Fibroblast of skin of right quadriceps (primary cell): Measurements from ENCODE around the gene ERBB4.

Experiments
- DNase-seq: peaks from one replicate; pipeline ENCODE4 v3.0.0-alpha.2; 2013

ERBB4 gene

DNA sequence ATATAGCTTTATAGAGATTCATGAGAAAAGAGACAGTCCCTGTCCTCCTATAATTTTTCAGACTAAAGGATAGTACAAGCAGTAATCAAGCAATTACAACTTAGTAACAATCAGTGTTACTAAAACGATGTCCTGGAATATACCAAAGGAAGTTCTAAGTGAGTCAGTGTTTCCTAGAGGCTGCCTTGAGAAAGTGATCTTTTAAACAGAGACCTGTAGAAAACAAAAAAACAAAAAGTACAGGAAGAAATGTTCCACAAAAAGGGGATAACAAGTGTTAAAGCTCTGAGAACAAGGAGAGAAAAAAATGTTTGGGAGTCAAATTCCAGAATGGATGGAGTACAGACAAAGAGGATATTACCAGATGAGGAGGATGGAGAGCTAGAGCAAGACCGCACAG lies 556.4 kb downstream of the ERBB4 start:
- no peak for DNase-seq

DNA sequence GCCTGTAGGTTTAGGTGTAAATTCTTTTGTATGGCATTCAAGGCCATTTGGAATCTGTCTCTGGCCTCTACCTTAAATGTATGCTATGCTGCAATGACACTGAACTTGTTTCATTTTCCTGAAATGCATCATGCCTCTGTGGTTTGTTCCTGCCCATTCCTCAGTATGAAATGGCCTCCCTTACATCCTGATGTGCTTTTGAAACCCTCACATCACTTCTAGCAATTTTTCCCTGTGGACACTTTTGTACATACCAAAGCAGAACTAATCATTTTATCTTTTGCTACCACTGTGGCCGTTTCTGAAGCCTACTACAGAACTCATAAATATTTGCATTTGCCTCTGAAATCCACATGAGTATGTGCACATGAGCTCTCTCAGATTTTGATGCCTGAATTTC lies 557.2 kb downstream of the ERBB4 start:
- DNase-seq = no peak

DNA sequence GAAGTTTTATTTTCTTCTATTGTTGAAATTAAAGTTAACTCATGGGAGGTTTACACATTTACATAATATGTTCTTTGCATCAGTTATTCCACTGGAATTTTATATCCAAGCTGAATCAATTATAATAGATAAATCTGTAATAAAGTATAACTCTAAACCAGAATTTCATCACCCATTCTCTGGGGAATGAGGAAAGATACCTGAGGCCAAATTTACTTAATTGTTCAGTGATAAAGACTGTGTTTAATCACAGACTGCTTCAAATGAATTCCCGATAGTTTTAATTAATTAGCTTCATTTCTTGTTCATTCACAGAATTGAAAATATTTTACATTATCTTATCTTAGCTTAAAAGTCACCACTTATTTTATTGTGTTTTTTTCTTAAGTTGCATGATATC lies 562.5 kb downstream of the ERBB4 start:
- DNase-seq = no peak

DNA sequence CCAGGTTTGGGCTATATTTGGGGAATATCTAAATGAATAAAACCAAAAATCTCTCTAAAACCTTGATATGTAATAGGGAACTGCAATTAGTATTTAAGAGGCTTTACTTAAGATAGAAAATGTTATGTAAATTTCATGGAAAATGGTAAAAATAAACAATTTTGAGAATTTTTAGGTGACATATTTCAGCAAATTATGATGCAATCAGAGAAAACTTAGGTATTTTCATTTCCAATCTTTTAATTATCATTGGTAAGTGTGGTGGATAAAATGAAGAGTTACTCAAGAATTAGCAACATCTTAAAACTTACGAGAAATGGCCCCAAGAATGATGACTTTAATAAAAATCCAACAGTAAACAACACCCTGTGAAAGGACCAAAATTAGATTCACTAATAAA lies 571.4 kb downstream of the ERBB4 start:
- DNase-seq = no peak

DNA sequence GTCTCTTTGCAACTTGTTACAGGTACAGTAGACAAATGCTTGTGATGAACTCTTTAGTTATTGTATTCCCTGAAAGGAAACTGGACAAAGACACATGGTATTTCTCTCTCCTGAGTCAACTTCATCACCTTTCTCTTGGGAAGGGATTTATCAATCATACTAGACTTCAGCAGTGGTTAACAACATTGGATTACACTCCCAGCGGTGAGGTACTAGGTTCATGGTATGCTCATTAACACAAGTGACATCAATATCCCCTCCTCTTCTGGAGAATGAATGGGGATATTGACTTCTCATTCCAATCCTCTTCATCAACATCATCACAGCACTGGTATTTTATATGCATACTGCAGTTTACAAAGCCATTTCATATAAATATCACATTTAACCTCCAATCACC lies 574.6 kb downstream of the ERBB4 start:
- no peak for DNase-seq

DNA sequence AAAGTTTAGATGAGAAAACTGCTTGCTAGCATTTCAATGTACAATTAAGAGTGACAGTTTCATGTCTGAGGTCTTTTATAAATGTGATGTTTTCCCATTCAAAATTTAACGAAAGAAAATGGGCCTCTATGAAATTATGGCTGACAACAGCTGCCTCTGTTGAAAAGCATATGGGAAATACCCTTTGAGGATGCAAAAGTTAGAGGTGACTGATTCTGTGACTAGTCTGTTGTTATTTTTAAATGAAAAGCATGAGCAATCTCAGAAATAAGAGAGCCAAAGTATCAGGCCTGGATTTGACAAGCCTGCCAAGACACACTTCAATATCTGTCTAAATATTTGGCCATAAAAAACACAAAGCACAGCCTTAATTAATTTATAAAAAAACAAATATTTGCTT lies 580.8 kb downstream of the ERBB4 start:
- no peak for DNase-seq

DNA sequence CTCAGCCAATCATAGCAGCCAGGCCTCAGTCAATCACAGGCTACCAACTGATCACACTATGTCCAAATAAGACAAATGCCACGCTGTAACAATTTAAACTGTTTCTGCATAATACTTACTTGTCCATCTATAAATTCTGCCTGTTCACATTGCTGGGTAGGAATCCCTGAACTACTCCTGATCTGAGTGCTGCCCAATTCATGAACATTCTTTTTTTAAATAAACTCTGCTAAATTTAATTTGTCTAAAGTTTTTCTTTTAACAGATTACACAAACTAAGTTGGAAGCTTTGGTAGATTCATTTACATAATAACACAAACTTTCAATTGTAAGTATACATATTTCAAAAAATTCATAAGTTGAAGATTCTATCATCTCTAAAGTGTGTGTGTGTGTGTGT lies 583.0 kb downstream of the ERBB4 start:
- DNase-seq = no peak

DNA sequence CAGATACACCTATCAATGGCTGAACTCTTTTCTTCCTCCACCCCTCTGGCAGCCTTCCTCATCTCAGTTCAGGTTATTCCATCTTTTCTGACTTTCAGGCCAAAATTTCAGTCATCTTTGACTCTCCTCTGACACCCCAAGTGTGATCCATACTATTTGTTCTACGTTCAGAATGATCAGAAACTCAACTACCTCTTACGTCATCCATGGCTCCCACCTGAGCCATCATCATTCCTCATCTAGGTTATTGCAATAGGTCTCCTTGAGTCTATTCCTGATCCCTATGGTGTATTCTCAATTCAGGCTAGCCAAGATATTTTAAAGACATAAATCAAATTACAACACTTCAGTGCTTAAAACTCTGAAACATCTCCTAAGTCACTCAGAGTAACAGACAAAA lies 589.7 kb downstream of the ERBB4 start:
- DNase-seq = no peak

DNA sequence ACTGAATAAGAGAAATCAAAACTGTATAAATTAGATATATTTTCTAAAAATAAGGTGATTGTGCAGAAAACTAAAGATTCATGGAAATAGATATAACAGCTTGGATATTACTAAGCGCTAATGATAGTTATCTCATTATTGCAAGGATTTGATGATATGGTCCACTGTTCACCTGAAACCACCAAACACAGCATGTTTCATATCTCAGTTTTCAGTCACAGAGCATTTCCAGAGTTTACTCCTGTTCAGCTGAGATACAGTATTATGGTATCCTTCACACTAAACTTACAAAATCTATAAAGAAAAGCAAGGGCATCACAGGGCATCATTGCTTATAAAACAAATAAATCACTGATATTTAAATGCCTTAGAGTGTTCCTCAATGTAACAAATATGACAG lies 591.6 kb downstream of the ERBB4 start:
- no peak for DNase-seq

DNA sequence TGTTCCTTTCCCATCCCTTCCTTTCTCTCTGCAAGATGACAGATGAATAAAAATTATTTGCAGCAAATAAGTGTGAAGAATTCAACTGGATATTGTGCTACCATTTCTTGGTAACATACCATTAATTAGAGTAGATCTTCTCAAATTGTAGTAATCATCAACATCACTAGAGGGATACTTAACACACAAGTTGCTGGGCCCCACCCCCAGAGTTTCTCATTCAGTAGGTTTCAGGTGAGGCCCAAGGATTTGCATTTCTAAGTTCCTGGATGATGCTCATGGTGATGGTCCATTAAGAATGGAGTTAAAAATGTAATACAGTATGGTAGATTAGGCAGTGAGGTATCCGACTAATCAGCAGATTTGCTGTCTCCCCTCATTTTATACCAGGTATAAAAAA lies 594.0 kb downstream of the ERBB4 start:
- no peak for DNase-seq

DNA sequence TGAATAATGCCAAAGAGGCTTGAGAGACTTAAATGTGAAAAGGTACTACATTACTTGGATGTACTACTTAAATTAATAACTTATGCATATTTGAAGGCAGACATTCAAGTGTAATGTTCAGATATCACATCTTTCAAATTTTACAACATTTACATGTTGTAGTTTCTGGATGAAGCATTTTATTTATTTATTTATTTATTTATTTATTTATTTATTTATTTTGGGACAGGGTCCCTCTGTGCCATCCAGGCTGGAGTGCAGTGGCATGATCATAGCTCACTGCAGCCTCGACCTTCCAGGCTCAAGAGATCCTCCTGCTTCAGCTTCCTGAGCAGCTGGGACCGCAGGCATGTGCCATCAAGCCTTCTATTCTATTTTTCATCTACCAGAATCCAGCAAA lies 596.4 kb downstream of the ERBB4 start:
- DNase-seq = no peak

DNA sequence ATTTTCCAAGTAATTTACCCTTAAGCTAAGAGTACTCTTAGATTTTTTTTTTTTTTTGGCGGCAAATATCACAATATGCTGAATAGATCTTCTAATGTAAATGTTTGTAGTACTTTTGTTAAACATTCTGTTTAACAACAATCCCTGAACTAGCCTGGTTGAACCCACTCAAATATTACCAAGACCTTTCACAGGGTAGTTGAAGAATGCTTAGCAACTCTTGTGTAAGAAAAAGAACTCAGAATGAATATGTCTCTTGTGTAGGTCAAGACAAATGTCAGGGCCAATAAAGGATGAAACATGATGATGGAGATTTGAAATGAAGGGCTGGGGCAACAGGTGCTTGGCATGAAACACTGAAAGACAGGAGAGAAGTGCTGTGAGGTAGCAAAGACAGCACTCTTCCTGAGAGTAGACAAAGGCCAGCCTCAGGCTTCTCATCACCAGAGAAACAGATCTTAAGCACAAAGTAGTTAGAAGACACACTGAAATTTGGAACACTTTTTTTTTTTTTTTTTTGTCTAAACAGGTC lies 597.3 kb downstream of the ERBB4 start:
- DNase-seq = no peak

DNA sequence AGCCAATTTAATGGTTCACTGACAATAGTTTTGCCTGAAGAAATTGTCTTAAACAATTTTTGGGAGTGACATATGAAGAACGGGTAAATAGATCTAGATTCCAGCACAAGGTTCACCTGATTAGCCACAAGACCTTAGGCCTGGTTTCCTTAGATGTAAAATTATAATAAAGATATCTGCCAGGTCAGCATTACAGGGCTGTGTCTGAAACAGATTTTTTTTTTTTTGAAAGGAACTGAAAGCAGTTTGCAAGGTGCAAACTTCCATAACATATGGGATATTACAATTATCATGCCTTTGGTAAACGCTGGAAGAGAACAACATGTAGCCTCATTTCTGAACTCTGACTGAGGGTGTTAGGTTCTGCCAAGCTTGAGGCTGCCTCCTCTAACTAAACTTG lies 599.4 kb downstream of the ERBB4 start:
- DNase-seq = no peak

DNA sequence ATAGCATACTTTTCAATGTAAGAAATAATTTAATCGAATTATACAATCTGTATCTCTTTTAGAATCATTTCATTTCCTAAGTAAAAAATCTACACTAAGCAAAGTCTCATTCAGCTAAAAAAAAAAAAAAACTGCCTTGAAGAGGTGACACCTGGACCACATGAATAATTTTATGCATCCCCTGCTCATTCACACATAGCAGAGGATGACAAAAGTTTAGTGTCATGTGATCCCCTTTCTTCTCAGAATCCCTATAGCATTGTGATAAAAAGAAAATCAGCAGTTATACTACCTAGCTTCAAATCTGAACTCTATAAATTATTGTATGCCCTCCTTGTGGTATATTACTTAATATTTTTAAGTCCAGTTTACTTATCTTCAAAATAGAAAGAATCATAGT lies 603.8 kb downstream of the ERBB4 start:
- no peak for DNase-seq

DNA sequence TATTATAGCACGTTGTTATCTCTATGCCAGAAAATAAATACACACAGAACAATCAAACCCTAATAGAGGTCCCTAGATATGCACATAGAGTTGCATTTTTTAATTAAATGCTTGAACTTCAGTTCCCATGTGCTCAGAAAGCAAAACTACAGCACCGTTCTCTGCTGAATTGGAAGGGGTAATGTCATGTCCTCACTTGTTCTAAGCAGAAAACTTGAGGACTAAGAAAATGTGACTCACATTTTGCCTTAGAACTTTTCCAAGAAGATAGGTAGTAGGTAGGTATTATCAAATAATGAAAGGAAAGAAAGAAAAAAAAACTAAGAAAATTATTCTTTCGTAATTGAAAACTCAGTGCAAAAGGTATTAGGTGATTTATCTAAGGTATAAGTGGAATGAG lies 607.3 kb downstream of the ERBB4 start:
- DNase-seq = no peak

DNA sequence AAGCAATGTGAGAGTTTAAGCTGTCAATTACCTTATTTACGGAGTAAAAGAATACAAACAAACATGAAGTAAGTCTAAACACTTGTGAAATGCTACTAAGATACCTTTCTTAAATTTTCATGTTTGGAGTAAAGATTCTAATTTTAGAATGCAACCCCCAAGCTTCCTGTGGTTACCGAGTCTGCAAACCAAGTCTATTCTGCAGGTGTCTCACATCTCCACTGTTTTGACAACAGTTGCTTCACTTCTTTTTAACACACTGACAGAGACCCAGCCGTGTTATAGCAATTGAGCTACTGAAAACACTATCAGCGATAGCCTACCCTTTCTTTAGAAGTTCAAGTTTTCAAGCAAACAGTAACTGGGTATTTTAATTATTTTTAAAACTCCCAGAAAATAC lies 608.3 kb downstream of the ERBB4 start:
- no peak for DNase-seq

DNA sequence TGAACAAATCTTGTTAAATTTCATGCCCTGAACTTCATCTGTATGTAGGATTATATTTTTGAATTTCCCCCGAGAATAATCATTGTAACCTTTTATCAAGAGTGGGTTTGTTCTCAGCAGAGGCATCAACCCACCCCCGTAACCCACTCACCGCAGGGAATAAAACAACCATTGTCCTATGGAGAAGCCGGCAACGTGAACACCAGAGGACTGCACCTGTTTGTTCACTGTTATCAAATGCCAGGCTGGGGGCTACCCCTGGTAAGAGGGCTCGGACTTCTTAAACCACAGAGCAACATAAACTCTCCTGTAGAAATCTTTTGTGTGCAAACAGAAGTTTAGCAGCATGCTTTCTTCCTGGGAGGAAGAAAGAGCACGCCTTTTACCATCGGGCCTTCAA lies 610.4 kb downstream of the ERBB4 start:
- DNase-seq = no peak

DNA sequence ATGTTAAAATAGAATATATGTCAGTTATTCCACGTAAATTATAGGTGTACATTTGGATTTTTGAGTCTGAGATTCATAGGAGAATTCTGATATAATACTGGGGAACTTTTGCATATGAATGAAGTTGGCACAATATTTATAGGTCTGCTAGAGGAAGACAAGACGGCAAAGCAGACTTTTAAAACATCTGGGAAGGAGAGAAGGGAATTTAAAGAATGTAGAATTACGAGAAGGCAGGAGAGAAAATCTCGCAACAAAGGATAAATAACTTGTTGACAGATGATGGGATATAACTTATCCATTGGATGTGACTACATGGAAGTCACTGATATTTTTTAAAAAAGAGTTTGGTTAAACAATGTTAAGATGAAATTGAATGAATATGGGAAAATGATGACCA lies 615.6 kb downstream of the ERBB4 start:
- DNase-seq = no peak

DNA sequence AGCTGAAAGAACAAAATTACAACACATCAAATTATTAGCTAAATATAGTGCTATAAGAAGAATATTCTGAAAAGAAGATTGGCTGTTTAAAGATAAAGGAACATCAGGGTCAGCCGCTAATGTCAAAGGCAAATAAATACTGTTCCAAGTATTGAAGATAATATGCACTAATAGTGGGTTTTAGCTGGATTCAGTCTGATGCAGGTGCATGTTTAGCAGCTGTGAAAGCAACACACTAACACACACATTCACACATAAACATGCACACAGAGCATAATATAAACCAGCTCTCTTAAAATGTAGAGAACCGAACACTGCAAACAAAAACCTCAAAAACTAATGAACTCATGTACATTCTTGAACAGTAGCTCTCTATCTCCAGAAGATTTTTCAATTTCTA lies 634.6 kb downstream of the ERBB4 start:
- no peak for DNase-seq

DNA sequence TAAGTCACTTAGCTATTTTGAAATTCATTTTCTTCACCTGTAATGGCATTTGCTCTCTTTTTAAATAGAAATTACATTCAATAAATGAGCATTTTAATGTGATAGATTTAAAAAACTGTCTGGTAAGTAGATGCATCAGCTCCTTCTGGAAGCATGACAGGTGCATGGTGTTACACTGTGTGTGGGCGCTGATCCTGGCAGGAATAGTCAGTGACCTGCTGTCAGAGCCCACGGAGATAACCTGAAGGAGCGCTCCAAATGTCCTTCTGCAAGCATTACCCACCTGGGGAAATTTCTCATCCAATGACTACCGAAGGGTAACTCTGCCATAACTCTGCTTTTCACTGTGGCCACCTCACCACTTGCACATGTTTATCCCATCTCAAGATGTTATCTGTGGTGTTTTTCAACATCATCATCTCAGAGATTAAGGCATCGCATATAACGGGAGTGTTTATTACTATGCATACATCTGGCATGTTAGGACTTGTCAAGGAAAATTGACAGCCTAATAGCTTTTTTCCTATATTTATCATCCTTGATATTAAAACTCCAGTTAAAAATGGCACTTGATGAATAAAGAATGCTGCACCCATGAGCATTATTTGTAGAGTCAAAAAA lies 637.3 kb downstream of the ERBB4 start:
- no peak for DNase-seq

DNA sequence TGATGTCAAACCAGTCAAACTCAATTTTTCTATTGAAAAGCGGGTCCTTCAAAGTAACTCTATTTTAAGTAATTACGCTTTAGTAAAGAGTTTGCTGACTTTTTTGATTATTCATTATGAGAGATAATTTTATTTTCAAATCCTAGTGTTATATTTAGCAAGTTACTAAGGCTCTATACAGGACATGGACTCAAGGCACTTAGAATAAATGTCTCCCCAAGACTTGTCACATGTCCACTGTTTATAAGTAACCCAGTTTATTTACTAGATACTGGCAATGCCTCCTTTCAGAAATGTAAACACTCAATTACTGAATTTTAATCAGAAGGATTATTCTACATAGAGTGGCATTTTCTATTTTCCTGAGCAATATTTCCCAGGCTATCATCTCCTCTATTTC lies 638.1 kb downstream of the ERBB4 start:
- no peak for DNase-seq

DNA sequence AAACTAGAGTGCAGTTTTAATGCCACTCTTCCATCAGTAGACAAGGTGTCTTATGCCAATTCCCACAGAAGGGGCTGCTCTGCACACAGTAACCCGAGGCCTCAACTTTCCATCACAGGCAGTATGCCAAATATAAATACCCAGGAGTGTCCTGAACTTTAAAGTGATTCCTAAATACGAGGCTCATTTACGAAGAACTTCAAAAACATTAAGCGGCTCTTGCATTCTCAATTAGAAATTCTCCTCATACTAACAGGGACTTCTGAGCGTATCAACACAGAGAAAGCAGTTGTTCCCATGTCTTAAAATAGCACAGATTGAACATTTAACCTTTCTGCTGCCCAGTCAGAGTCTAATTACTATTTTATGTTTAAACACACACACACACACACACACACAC lies 638.6 kb downstream of the ERBB4 start:
- DNase-seq = no peak

DNA sequence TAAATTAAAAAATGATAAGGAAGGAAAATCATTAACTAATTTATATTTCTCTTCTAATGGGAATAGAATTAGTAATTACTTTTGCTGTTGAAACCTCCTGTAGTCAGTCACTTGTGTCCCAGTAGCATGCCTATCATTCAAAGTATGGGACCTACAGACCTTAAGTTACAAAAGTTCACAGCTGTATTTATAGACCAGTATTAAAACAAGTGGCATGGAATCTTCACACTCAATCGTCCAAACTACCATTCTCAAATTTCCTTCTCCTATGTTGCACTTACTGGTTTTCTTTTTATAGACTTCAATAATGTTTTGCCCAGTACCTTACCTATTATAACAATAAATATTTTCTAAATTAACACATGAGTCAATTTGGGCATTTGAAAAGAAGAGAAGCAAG lies 639.9 kb downstream of the ERBB4 start:
- no peak for DNase-seq

DNA sequence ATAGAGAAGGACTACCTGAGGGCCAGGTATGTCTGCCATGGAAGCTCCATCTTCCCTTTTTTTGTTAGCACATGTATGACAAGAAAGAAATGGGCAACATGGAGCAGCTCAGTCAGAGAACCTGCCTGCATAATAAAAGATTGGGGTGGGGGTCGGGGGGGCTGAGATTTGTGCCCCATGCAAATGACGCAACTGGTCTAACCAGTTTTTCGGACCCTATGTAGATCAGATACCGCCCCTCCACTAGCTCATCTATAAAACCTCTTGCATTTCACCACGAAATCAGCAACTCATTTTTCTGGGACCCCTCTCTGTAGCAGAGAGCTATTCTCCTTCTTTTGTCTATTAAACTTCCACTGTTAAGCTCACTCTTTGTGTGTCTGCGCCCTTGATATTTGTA lies 657.2 kb downstream of the ERBB4 start:
- no peak for DNase-seq

DNA sequence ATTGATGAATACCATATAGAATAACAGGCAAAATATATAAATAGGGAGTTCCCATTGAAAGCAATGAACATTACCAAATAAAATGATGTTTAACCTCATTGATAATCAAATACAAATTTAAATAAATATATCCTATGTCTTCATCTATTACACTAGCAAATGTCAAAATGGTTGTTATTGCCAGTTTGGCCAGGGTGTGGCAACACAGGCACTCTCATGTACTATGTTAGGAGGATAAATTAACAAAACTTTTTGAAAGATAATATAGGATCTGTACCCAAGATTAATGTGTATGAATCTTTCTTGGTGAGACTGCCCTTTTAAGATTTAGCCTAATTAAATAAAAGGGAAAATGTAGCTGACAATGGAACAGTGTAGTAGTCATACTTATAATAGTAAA lies 659.3 kb downstream of the ERBB4 start:
- no peak for DNase-seq

DNA sequence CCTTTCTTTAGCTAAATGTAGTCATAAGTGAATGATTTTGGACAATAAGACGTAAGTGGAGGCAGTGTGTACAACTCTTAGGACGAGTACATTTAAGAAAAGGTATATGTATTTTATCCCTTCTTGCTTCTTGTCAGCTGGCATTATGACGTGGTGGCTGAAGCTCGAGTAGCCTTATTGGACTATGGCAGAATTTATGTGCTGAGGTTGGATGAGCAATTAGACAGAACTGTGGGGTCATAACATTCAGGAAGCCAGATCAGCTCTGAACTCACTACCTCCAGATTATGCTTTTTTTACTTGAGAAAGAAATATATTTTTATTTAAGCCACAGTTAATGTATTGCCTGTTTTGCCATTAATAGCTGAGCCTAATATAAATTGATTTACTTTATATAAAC lies 661.5 kb downstream of the ERBB4 start:
- DNase-seq = no peak
